ENCODE results near the gene COX6B1. TPM values are rescaled to one million over a fixed set of nuclear protein-coding genes. Genes with fewer than 3 reads are reported as not detected.

Gene COX6B1
- total and polyA plus RNA-seq, 2 of the 8 experiments (the other 6 are each of a cell fraction or from before 2014, with no cell fraction given) = 437 to 1,052 TPM

- Histone ChIP-seq H3K14ac (ENCODE audit: insufficient read length) (no peak overlapping the region), H3K27ac (ENCODE audit: low read depth, low read length) (no peak overlapping the region), H3K36me3 (ENCODE audit: control insufficient read depth in 2 of 4, insufficient read depth in 4 of 4, low read length in 3 of 4) (no peaks in the 10 kb centered on the region), H3K4me1 (replicated peaks in 1 of 4; ENCODE audit: control insufficient read depth in 3 of 4, insufficient read depth in 4 of 4, low read length in 3 of 4) (peaks cover 0 to 4% (median 2%) of the 10 kb centered on the region in 4 experiments; a peak in 4 of 7 replicates), H4K20me1 (replicated peaks in 1 of 2; ENCODE audit: control insufficient read depth in 1 of 2, insufficient read depth in 2 of 2, low read length in 2 of 2) (no peaks in the 10 kb centered on the region), H3K23me2 (ENCODE audit: low read depth, low read length) (peaks cover 8% of the 10 kb centered on the region; the same call in 1 of the 2 replicates), H3K27me3 (replicated peaks in 1 of 4; ENCODE audit: control insufficient read depth in 3 of 4, extremely low read depth in 1 of 4, insufficient read depth in 3 of 4, low read length in 3 of 4) (peaks cover 0 to 3% (median 0%) of the 10 kb centered on the region in 4 experiments; a peak in 1 of 7 replicates), H3K79me1 (ENCODE audit: low read depth, low read length) (no peaks in the 10 kb centered on the region), H4K8ac (ENCODE audit: extremely low read depth, insufficient read depth, low read length) (no peak overlapping the region), H3K18ac (ENCODE audit: extremely low read depth, low read length) (no peak overlapping the region), H2BK20ac (ENCODE audit: low read length) (no peak overlapping the region), H3K4me2 (ENCODE audit: insufficient read depth in 1 of 2, low read depth in 2 of 2, low read length in 2 of 2) (no peak overlapping the region), H2BK5ac (ENCODE audit: low read depth, low read length) (no peak overlapping the region), H2BK12ac (ENCODE audit: low read depth, low read length) (no peak overlapping the region), H2BK120ac (replicated peaks; ENCODE audit: low read depth, low read length) (no peak overlapping the region), H2AK5ac (ENCODE audit: low read depth, low read length) (no peak overlapping the region), H3K4me3 (ENCODE audit: extremely low read depth in 1 of 4, insufficient read depth in 2 of 4, low read depth in 3 of 4, low read length in 4 of 4) (no peak overlapping the region), H3K4ac (replicated peaks; ENCODE audit: insufficient read length, low read depth, low read length) (no peak overlapping the region), H4K5ac (ENCODE audit: insufficient read length, low read depth, low read length) (no peak overlapping the region), H3K23ac (ENCODE audit: insufficient read length) (no peak overlapping the region), H3K9me3 (ENCODE audit: insufficient read depth in 2 of 2, low read depth in 1 of 2, low read length in 1 of 2) (peaks cover 5 to 8% of the 10 kb centered on the region in 2 experiments), H3K79me2 (ENCODE audit: control insufficient read depth in 1 of 2, insufficient read depth in 2 of 2, low read length in 2 of 2) (no peaks in the 10 kb centered on the region), H2BK15ac (ENCODE audit: low read length) (no peak overlapping the region), H4K91ac (replicated peaks; ENCODE audit: insufficient read length, low read length) (no peak overlapping the region), H3K9ac (replicated peaks in 1 of 4; ENCODE audit: extremely low read depth in 1 of 4, low read depth in 3 of 4, low read length in 3 of 4) (no peak overlapping the region), H2AFZ (ENCODE audit: low read length) (no peak overlapping the region), H3K56ac (replicated peaks; ENCODE audit: insufficient read length, low read depth, low read length) (no peak overlapping the region)
- DNase-seq (ENCODE audit: low read depth in 1 of 2, low spot score in 2 of 2) = no peak
- no peak for TF ChIP-seq MAFK (IDR thresholded peaks at IDR 0.05; ENCODE audit: low read depth, low read length)
- no peak for TF ChIP-seq HDAC2 (IDR thresholded peaks at IDR 0.05; ENCODE audit: borderline replicate concordance in 1 of 2, low read depth in 2 of 2, low read length in 2 of 2)
- TF ChIP-seq SIN3A (conservative IDR thresholded peaks at IDR 0.05 in 1 of 2, IDR thresholded peaks at IDR 0.05 in 1 of 2; ENCODE audit: low read depth in 1 of 2, low read length in 2 of 2) = no peak
- TF ChIP-seq ATF2 (IDR thresholded peaks at IDR 0.05; ENCODE audit: low read length) = no peak
- no peak for TF ChIP-seq JUND (IDR thresholded peaks at IDR 0.05; ENCODE audit: low read length)
- TF ChIP-seq JUN (IDR thresholded peaks at IDR 0.05; ENCODE audit: low read depth, low read length) = no peak
- TF ChIP-seq MAX (IDR thresholded peaks at IDR 0.05) = no peak
- 83% methylated on average over 2 of the region's 2 CpGs; no CpG with 5 or more reads in 1 of the 2 experiments for WGBS, 2 experiments (ENCODE audit: extremely low coverage in 1 of 2, insufficient coverage in 1 of 2, insufficient read length in 1 of 2, insufficient replicate concordance in 2 of 2, low coverage in 1 of 2, low lambda C conversion rate in 2 of 2, missing lambda C conversion rate in 1 of 2)
- FAIRE-seq = no peak
- POLR2A ChIA-PET (ENCODE audit: partially characterized antibody) = no interaction called here
- CTCF ChIA-PET (ENCODE audit: partially characterized antibody) = interaction anchor here (0.7 to 1.3 kb wide), 2 partner anchors 16 to 56 kb away, joined by 3 to 5 read pairs; no protein-coding TSS in a partner anchor
These were observed 39.9 kb upstream of the COX6B1 start for GRCh38 chr19:35608251-35608650.
